ENCODE data around the gene ATP4A. TPM values are rescaled to one million over a fixed set of nuclear protein-coding genes. Genes with fewer than 3 reads are reported as not detected.

ATP4A gene
- total RNA-seq: not detected in 2 replicates
- total RNA-seq (2013): not detected
- not detected in 2 replicates for polyA plus RNA-seq
- polyA minus RNA-seq: not detected in 2 replicates

- CTCF ChIA-PET: no interaction called here
- H3K27me3 Mint-ChIP-seq: peaks cover 48% of the 10 kb centered on the region
Observed at GRCh38 chr19:35563207-35563829, at the start of gene ATP4A. Gene ATP4A, minus strand, starts transcription at chr19:35563658. Its CDS starts 29 bp downstream, at chr19:35563629.

More at GRCh38 chr19:35563207-35563829, at the start of gene ATP4A:
- no peak for DNase-seq
- ATAC-seq (ENCODE audit: low read depth): no peak
- peaks cover 14 to 15% of the 10 kb centered on the region in 2 donors for H3K4me1 ChIP-seq (ENCODE audit: control insufficient read depth in 2 of 2, insufficient read depth in 2 of 2, low read length in 2 of 2)
- Mint-ChIP-seq H3K4me1 (peaks cover 17% of the 10 kb centered on the region), H3K27ac (no peak within 1 kb of the TSS), H3K4me3 (no peak within 1 kb of the TSS), H3K9me3 (ENCODE audit: insufficient read depth) (no peaks in the 10 kb centered on the region)
- no peak within 1 kb of the TSS for H3K4me3 ChIP-seq (ENCODE audit: control extremely low read depth in 1 of 5, extremely low read depth in 1 of 5, insufficient read depth in 1 of 5, low read depth in 2 of 5, low read length in 4 of 5)
- no peaks in the 10 kb centered on the region for H3K36me3 ChIP-seq (replicated peaks in 1 of 2; ENCODE audit: control extremely low read depth in 1 of 2, control insufficient read depth in 1 of 2, extremely low read depth in 1 of 2, insufficient read depth in 2 of 2, low read length in 1 of 2)
- H3K27me3 ChIP-seq (replicated peaks in 1 of 4; ENCODE audit: control extremely low read depth in 1 of 4, control insufficient read depth in 3 of 4, insufficient read depth in 4 of 4, low read length in 3 of 4): peaks cover 0 to 33% (median 8%) of the 10 kb centered on the region in 4 experiments
- 74% methylated on average over 6 of the region's 15 CpGs for WGBS (ENCODE audit: insufficient coverage)
- H3K9me3 ChIP-seq (ENCODE audit: control extremely low read depth in 1 of 3, control insufficient read depth in 2 of 3, insufficient read depth in 1 of 3, low read length in 2 of 3): peaks cover 0 to 8% (median 0%) of the 10 kb centered on the region in 3 donors
- H3K4me2 ChIP-seq (replicated peaks; ENCODE audit: low read depth, low read length, poor library complexity, severe bottlenecking): no peak within 1 kb of the TSS
- no peaks in the 10 kb centered on the region for H4K20me1 ChIP-seq (ENCODE audit: control insufficient read depth, insufficient read depth, low read length, poor library complexity, severe bottlenecking)
- no peaks in the 10 kb centered on the region for H3K79me2 ChIP-seq (ENCODE audit: control insufficient read depth, insufficient read depth, low read length)
- H3K9ac ChIP-seq (ENCODE audit: low read length): no peak within 1 kb of the TSS
- no peak within 1 kb of the TSS for H2AFZ ChIP-seq (ENCODE audit: insufficient read depth, low read depth, low read length, poor library complexity, severe bottlenecking)
- no peak within 1 kb of the TSS for H3K27ac ChIP-seq (ENCODE audit: low read length in 2 of 2)
- intact Hi-C loops (cut with micrococcal nuclease): no loop called here
- POLR2A ChIA-PET: no interaction called here
- no peak for TF ChIP-seq EZH2 (IDR thresholded peaks at IDR 0.05; ENCODE audit: borderline replicate concordance, insufficient read depth, low read depth, low read length, poor library complexity, severe bottlenecking)
- TF ChIP-seq, protein P1, sequence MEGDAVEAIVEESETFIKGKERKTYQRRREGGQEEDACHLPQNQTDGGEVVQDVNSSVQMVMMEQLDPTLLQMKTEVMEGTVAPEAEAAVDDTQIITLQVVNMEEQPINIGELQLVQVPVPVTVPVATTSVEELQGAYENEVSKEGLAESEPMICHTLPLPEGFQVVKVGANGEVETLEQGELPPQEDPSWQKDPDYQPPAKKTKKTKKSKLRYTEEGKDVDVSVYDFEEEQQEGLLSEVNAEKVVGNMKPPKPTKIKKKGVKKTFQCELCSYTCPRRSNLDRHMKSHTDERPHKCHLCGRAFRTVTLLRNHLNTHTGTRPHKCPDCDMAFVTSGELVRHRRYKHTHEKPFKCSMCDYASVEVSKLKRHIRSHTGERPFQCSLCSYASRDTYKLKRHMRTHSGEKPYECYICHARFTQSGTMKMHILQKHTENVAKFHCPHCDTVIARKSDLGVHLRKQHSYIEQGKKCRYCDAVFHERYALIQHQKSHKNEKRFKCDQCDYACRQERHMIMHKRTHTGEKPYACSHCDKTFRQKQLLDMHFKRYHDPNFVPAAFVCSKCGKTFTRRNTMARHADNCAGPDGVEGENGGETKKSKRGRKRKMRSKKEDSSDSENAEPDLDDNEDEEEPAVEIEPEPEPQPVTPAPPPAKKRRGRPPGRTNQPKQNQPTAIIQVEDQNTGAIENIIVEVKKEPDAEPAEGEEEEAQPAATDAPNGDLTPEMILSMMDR (IDR thresholded peaks at IDR 0.05): no peak

Measured in B cell (primary cell).